ENCODE results near the gene TMEM86B. TPM values are rescaled to one million over a fixed set of nuclear protein-coding genes. Genes with fewer than 3 reads are reported as not detected.

The TMEM86B gene
- total RNA-seq, 4 donors from 2014 or later, result 2.0 to 40.8 (median 4.4) TPM

DNA sequence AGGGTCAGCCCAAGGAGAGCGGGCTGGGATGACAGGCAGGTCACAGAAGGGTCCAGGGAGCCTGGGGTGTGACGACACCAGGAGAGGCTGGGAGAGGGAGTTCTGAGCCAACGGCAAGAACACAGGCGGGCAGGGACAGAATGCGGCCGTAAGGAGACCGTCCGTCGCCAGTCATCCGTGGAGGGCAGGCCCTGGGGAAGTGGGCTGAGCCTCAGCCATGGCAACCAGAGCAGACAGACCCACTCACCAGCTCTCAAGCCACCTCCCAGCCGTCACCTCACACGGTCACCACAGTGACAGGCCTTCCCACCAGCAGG lies 3.7 kb upstream of the TMEM86B start:
- H3K4me1 ChIP-seq, result peaks cover 0 to 6% (median 0%) of the 10 kb centered on the region in 4 donors
- H3K9me3 ChIP-seq, result no peaks in the 10 kb centered on the region
- in situ Hi-C loops (cut with MboI; ENCODE audit: low pct_ligation_motif_present in 1 of 4, low pct_unique_long_range_greater_than_20kb in 1 of 4, low sequenced_read_pairs in 3 of 4) (no loop called here), intact Hi-C loops (cut with DNase I; ENCODE audit: low total_unique reads) (no loop called here)
- H3K27ac ChIP-seq, result no peak overlapping the region
- no peaks in the 10 kb centered on the region for H3K27me3 ChIP-seq
- no peak overlapping the region for H3K4me3 ChIP-seq
- no peak for DNase-seq
- 91% methylated on average over 12 of the region's 12 CpGs; no CpG with 5 or more reads in 1 of the 2 donors for WGBS, 2 donors (ENCODE audit: low coverage in 1 of 2)
- peaks cover 0 to 40% (median 19%) of the 10 kb centered on the region in 4 donors for H3K36me3 ChIP-seq
- TF ChIP-seq POLR2AphosphoS5 (IDR thresholded peaks at IDR 0.05) (no peak), POLR2A (IDR thresholded peaks at IDR 0.05) (no peak), EP300 (IDR thresholded peaks at IDR 0.05; ENCODE audit: low read depth) (no peak)
- TF ChIP-seq, protein P1, sequence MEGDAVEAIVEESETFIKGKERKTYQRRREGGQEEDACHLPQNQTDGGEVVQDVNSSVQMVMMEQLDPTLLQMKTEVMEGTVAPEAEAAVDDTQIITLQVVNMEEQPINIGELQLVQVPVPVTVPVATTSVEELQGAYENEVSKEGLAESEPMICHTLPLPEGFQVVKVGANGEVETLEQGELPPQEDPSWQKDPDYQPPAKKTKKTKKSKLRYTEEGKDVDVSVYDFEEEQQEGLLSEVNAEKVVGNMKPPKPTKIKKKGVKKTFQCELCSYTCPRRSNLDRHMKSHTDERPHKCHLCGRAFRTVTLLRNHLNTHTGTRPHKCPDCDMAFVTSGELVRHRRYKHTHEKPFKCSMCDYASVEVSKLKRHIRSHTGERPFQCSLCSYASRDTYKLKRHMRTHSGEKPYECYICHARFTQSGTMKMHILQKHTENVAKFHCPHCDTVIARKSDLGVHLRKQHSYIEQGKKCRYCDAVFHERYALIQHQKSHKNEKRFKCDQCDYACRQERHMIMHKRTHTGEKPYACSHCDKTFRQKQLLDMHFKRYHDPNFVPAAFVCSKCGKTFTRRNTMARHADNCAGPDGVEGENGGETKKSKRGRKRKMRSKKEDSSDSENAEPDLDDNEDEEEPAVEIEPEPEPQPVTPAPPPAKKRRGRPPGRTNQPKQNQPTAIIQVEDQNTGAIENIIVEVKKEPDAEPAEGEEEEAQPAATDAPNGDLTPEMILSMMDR (IDR thresholded peaks at IDR 0.05), result no peak

DNA sequence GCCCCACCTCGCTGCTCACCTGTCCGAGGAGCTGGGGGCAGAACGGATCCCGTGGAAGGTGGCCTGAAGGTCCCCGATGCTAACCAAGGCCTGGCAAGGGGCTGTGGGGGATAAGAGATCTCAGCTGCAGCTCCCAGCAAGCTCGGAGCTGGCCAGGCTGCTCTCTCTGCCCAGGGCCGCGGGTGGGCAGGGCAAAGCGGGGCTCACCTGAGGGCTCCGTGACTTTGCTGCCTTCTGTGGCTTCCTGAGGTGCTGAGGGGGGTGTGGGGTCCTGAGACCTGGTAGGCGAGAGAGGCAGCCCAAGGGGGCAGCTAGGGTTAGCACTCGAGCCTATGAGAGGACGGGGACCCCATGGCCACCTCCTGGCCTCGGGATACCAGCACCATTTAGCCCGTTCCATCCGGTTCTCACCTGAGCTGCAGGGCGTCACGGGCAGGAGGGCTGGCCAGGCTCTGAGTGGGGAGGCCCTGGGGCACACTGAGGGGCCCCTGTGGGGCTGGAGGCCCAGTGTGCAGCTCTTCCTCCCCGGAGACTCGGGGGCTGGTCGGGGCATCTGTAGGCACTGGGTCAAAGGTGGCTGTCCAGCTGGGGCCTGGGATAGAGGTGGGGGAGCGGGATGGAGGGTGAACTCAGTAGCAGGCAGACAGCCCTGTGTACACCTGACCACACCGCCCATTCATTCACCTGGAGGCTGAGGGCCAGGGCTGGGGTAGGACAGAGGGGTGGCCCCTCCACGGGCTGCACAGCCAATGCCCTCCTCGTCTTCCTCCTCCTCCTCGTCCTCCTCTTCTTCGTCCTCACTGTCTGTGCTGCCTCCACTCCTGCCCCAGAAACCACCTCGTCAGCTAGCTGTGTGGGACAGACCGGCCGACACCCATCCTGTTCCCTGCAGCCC lies 3.1 kb upstream of the TMEM86B start:
- H3K36me3 ChIP-seq, result peaks cover 0 to 36% (median 16%) of the 10 kb centered on the region in 4 donors
- TF ChIP-seq, protein P1 (IDR thresholded peaks at IDR 0.05), result no peak
- TF ChIP-seq POLR2A (IDR thresholded peaks at IDR 0.05), result no peak
- no peak for TF ChIP-seq POLR2AphosphoS5 (IDR thresholded peaks at IDR 0.05)
- no peak for TF ChIP-seq EP300 (IDR thresholded peaks at IDR 0.05; ENCODE audit: low read depth)
- peaks cover 0 to 6% (median 0%) of the 10 kb centered on the region in 4 donors for H3K4me1 ChIP-seq
- 90% methylated on average over 27 of the region's 30 CpGs; no CpG with 5 or more reads in 1 of the 2 donors for WGBS, 2 donors (ENCODE audit: low coverage in 1 of 2)
- no peak overlapping the region for H3K27ac ChIP-seq
- intact Hi-C loops (cut with DNase I; ENCODE audit: low total_unique reads) (no loop called here), in situ Hi-C loops (cut with MboI; ENCODE audit: low pct_ligation_motif_present in 1 of 4, low pct_unique_long_range_greater_than_20kb in 1 of 4, low sequenced_read_pairs in 3 of 4) (no loop called here)
- no peak for DNase-seq
- no peak overlapping the region for H3K4me3 ChIP-seq
- no peaks in the 10 kb centered on the region for H3K9me3 ChIP-seq
- no peaks in the 10 kb centered on the region for H3K27me3 ChIP-seq

DNA sequence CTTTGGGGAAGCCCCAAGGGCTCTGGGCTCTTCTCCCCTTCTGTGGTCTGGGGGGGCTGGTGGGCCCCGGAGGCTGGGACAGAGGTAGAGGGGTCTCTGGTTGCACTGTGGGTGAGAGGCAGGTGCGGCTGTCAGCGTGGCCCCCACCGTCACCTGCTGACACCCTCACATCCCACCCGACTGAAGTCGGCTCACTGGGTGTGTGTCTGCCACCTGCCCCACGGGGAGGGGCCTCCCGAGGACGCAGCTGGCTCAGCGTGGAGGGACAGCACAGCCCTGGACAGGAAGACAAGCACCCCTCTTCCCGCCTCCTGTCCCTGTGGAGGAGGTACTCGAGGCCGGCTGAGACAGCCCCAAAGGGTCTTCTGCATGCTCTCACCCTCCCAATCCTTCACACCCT lies 2.2 kb upstream of the TMEM86B start:
- Histone ChIP-seq H3K9me3 (no peaks in the 10 kb centered on the region), H3K4me1 (peaks cover 0 to 6% (median 0%) of the 10 kb centered on the region in 4 donors), H3K27ac (no peak overlapping the region), H3K27me3 (no peaks in the 10 kb centered on the region), H3K36me3 (peaks cover 0 to 27% (median 12%) of the 10 kb centered on the region in 4 donors), H3K4me3 (no peak overlapping the region)
- in situ Hi-C loops (cut with MboI; ENCODE audit: low pct_ligation_motif_present in 1 of 4, low pct_unique_long_range_greater_than_20kb in 1 of 4, low sequenced_read_pairs in 3 of 4), result no loop called here
- 92% methylated on average over 13 of the region's 13 CpGs; no CpG with 5 or more reads in 1 of the 2 donors for WGBS, 2 donors (ENCODE audit: low coverage in 1 of 2)
- TF ChIP-seq POLR2AphosphoS5 (IDR thresholded peaks at IDR 0.05) (no peak), EP300 (IDR thresholded peaks at IDR 0.05; ENCODE audit: low read depth) (no peak), POLR2A (IDR thresholded peaks at IDR 0.05) (no peak)
- TF ChIP-seq, protein P1 (IDR thresholded peaks at IDR 0.05), result no peak
- DNase-seq, result no peak
- intact Hi-C loops (cut with DNase I; ENCODE audit: low total_unique reads), result no loop called here

DNA sequence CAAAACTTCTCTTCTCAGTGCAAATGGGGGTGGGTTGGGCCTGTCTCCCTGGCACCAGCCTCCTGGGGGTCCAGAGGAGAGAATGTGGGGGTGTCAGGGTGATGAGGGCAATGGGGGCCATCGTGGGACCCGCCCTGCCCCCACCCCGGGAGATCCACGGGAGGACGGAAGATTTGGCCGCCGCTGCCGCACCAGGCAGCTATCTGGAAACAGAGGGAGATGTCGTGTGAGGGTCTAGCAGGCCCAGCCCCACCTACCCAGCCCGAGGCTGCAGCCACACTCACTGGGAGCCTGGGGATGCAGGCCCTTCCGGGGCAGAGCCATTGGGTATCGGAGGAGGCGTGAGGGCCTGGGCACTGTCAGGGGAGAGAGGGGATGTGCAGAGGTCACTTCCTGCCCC lies 1.8 kb upstream of the TMEM86B start:
- DNase-seq, result no peak
- Histone ChIP-seq H3K36me3 (peaks cover 0 to 27% (median 11%) of the 10 kb centered on the region in 4 donors), H3K4me3 (no peak overlapping the region), H3K4me1 (peaks cover 0 to 6% (median 0%) of the 10 kb centered on the region in 4 donors), H3K9me3 (no peaks in the 10 kb centered on the region), H3K27ac (no peak overlapping the region), H3K27me3 (no peaks in the 10 kb centered on the region)
- in situ Hi-C loops (cut with MboI; ENCODE audit: low pct_ligation_motif_present in 1 of 4, low pct_unique_long_range_greater_than_20kb in 1 of 4, low sequenced_read_pairs in 3 of 4) (no loop called here), intact Hi-C loops (cut with DNase I; ENCODE audit: low total_unique reads) (no loop called here)
- 91% methylated on average over 12 of the region's 13 CpGs; no CpG with 5 or more reads in 1 of the 2 donors for WGBS, 2 donors (ENCODE audit: low coverage in 1 of 2)
- TF ChIP-seq EP300 (IDR thresholded peaks at IDR 0.05; ENCODE audit: low read depth) (no peak), POLR2AphosphoS5 (IDR thresholded peaks at IDR 0.05) (no peak), POLR2A (IDR thresholded peaks at IDR 0.05) (no peak)
- TF ChIP-seq, protein P1 (IDR thresholded peaks at IDR 0.05), result no peak

All from transverse colon (tissue), 4 donors.